AG04450 (cell line): Measurements from ENCODE around the gene GP2. TPM values are rescaled to one million over a fixed set of nuclear protein-coding genes. Genes with fewer than 3 reads are reported as not detected.

Source experiments
- CTCF ChIA-PET: fragments of 300-600, 350-600 bp; formaldehyde crosslinking; extraction: SDS; loops from one replicate; lab custom pipeline; 2022; ENCODE audit warnings: antibody characterized with exemption, inconsistent platforms; lab: Charles Lee
- POLR2A ChIA-PET: fragments of 350-600 bp; formaldehyde crosslinking; extraction: SDS; loops from one replicate; lab custom pipeline; 2021; ENCODE audit warnings: antibody characterized with exemption, inconsistent platforms; lab: Yijun Ruan, JAX
- DNase-seq: peaks from one replicate; pipeline ENCODE4 v3.0.0-alpha.2; 2011; ENCODE audit warnings: low read depth, low spot score
- H3K27ac ChIP-seq: one replicate; pipeline ENCODE4 v1.5.1; 2012; ENCODE audit warnings: low read depth, low read length, control low read depth
- H3K27me3 ChIP-seq: one replicate; pipeline ENCODE4 v1.6.0; 2012; ENCODE audit warnings: low read length; ENCODE audit not compliant: control insufficient read depth, insufficient read depth
- H3K4me3 ChIP-seq: 2 replicates; pipeline ENCODE4 v1.5.1; 2011; ENCODE audit warnings: mild to moderate bottlenecking, low read depth, low read length, control low read depth
- H3K9me3 ChIP-seq: 2 replicates; pipeline ENCODE4 v1.5.1; 2012; ENCODE audit warnings: low read length; ENCODE audit not compliant: control insufficient read depth, insufficient read depth
- CTCF ChIP-seq: IDR thresholded peaks from 2 replicates; pipeline ENCODE4 v1.5.1; 2011; ENCODE audit warnings: low read depth, low read length, control low read depth, inconsistent platforms
- polyA plus RNA-seq: library from polyadenylated mRNA; depleted of rRNA; stranded (reverse); fragments of >200 nt; gene quantifications from 2 replicates; pipeline ENCODE4 v1.2.3, GENCODE V29; 2011

Gene GP2
- polyA plus RNA-seq, 1 experiment = not detected

GRCh38 chr16:20359997-20360396 is 32.7 kb upstream of the GP2 start:
- peaks cover 8% of the 10 kb centered on the region for H3K9me3 ChIP-seq
- ChIA-PET POLR2A (no interaction called here), CTCF (no interaction called here)
- DNase-seq = no peak
- no peak overlapping the region for H3K4me3 ChIP-seq
- TF ChIP-seq CTCF = no peak
- H3K27ac ChIP-seq = no peak overlapping the region
- no peaks in the 10 kb centered on the region for H3K27me3 ChIP-seq

- TF ChIP-seq CTCF = no peak
- POLR2A ChIA-PET = no interaction called here
- DNase-seq = no peak
- no peak overlapping the region for H3K4me3 ChIP-seq
- no peaks in the 10 kb centered on the region for H3K27me3 ChIP-seq
- CTCF ChIA-PET = no interaction called here
- no peak overlapping the region for H3K27ac ChIP-seq
- peaks cover 4% of the 10 kb centered on the region for H3K9me3 ChIP-seq
These were observed 27.9 kb upstream of the GP2 start for GRCh38 chr16:20355114-20355782.

- DNase-seq = no peak
- no peak for TF ChIP-seq CTCF
- Histone ChIP-seq H3K9me3 (peaks cover 15% of the 10 kb centered on the region), H3K4me3 (no peak overlapping the region), H3K27ac (no peak overlapping the region), H3K27me3 (no peaks in the 10 kb centered on the region)
- POLR2A ChIA-PET = no interaction called here
- CTCF ChIA-PET = no interaction called here
These were observed 26.1 kb upstream of the GP2 start for GRCh38 chr16:20353379-20353778.

GRCh38 chr16:20352615-20353014 is 25.3 kb upstream of the GP2 start, which contains the start of gene UMOD:
UMOD (minus strand) TSS chr16:20352715; CDS start chr16:20350737, 1,978 bp downstream.
- no peak for DNase-seq
- Histone ChIP-seq H3K4me3 (no peak within 1 kb of the TSS), H3K27me3 (no peaks in the 10 kb centered on the region), H3K9me3 (peaks cover 22% of the 10 kb centered on the region), H3K27ac (no peak within 1 kb of the TSS)
- no peak for TF ChIP-seq CTCF
- POLR2A ChIA-PET = no interaction called here
- CTCF ChIA-PET = no interaction called here

- no peak overlapping the region for H3K27ac ChIP-seq
- H3K9me3 ChIP-seq = peaks cover 25% of the 10 kb centered on the region
- H3K27me3 ChIP-seq = no peaks in the 10 kb centered on the region
- no peak overlapping the region for H3K4me3 ChIP-seq
- ChIA-PET POLR2A (no interaction called here), CTCF (no interaction called here)
- no peak for TF ChIP-seq CTCF
- no peak for DNase-seq
These were observed 22.3 kb upstream of the GP2 start for GRCh38 chr16:20349615-20350014.
